NCI-H82 treated with DMSO at 0.1 percent for 48 hours (cell line): ENCODE measurements around the gene SH3GL2.

Source experiments
- DNase-seq: peaks from one replicate; lab custom pipeline; 2025; ENCODE audit not compliant: unreplicated experiment; lab: John Stamatoyannopoulos, UW

Gene SH3GL2

DNA sequence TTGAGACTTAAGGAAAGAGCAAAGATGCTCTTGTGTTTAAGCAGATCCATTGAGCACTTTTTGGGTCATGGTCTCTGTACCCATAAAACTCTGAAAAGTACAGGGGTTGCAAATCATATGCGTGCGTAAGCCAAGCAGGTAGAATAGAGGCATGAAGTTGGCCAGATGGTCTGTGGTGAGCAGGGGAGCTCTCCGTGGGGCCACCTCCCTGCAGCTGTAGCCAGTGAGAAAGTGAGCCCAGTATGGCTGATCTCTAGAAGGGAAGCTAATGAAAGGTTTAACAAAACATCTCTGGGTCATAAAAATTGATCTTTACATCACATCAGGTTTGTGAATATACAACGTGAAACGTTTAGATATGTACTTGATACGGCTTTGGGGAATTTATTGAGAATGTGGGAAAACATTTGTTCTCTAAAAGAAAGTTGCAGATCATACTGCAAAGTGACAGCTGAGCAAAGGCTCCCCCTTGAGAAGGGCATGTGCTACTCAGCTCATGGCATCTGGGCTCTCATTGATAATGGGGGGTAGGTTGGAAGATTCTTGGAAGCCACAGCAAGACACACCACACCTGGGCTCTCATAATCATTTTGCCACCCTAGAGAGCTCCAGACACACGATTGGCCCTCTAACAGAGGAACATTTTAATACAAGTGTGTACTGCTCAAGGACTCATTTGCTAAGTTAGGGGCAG lies 30.6 kb downstream of the SH3GL2 start:
- no peak for DNase-seq

DNA sequence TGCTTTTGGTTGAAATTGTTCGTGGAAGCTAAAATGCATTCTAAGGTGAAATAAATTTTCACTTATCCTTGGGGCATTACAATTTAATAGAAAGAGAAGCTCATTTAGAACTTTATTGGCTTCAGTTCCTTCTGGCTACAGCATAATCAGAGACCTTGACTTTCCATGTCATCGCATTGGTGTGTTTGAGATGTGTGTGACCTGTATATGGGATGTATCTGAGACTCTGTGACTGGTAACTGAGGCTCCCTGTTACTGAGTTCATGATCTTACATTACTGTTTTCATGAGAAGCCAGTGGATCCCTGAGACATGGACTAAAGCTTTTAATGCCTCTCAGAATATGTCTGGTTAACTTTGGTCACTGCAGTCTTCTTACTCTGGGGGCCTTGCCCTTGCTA lies 32.5 kb downstream of the SH3GL2 start:
- DNase-seq, result no peak

DNA sequence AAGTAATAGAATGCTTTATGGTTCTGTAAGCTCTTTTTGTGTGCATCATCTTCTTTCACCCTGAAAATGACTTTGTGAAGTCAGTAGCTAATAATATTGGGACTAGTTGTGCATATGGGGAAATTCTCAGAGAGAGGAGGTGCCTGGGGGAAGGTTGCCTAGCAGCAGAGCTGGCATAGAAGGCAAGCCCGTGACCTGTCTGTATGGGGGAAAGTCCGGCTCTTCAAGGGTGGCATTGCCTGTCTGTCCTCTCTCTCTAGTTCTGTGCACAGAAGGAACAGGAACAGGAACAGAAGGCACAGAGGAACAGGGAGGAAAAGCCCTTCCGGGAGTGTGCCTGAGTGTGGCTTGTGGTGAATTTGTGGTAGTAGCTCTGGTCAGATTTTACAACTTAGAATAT lies 33.1 kb downstream of the SH3GL2 start:
- no peak for DNase-seq

DNA sequence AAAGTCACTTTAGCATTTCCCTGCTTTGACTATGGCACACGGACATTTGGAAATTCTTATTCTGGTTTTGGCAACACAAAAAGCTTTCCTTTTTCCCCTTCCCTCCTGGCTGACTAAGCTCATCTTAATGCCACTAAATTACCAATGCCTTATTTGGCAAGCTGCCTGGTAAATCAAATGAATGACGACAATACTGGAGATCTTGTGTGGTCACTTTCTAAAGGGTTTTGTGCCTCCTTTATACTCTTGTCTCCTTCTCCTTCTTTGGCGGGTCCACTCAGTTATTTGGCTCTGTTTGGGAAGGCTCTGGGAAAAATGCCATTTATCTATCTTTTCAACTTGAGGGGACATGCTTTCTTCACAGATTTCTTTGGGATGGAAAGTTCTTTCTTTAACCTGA lies 34.9 kb downstream of the SH3GL2 start:
- peak; percentile 18 for DNase-seq

DNA sequence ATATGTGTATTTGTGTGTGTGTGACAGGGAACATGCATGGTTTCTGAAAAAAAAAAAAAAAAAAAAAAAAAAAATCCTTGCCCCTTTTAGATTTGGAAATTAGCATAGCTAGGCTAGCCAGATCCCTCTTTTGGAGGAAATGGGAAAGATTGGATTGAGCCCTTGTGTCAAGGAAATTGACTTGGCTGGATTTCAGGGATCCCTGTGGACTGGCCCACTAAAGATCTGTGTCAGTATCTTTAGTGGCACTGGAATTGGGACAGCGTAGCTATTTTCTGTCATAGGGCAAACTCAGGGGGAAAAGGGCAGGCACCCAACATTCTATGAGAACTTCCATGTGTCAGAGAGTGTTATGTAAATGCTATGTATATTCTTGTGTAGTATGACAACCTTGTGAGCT lies 35.4 kb downstream of the SH3GL2 start:
- no peak for DNase-seq

DNA sequence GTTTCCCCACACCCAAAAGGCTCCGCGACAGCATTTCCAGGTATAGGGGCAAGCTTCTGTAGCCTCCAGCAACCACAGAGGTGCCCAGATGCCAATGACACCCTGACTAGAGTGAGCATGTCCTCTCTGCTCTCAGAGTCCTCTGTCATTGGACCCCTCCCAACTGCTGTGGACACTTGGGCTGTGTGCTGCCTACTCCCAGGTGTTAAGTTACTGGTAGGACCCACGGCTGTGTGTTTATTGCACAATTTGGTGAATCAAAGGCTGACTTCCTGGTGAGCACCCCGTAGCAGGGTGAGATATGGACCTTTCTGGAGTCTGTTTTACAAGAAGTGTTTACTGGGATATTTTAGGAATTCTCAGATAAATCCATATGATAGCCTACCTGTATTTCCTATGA lies 36.0 kb downstream of the SH3GL2 start:
- no peak for DNase-seq

DNA sequence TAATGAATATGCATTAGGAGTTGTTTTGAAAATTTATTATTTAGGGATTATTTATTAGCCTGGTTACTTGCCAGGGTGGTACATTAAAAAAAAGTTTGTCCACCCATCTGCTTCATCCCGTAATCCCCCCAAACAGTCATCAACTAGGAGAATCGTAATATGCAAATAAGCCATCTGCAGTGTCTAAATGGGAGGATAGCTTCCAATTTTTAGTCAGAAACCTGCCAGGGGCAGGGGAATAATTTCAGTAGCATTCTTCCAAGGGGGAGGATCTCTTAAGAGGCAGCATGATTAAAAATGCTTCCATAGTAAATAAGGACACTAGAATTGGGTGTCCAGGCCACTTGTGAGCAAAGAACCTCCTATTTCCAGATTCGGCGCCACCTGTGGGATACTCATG lies 43.3 kb downstream of the SH3GL2 start:
- DNase-seq, result peak; percentile 36

DNA sequence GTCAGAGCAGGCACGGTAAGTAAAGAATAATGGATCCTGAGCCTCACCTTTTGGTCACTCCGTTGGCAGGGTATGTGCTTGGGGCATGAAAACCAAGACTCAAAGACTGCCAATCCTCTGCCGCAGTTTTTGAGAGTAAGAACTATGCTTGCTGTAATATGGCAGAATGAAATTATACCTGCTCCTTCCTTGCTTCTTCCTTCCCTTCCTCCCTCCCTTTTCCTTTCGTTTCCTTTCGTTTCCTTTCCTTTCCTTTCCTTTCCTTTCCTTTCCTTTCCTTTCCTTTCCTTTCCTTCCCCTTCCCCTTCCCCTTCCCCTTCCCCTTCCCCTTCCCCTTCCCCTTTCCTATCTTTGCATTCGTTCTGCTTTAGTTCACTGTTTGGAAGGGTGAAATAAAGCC lies 43.9 kb downstream of the SH3GL2 start:
- DNase-seq, result no peak

DNA sequence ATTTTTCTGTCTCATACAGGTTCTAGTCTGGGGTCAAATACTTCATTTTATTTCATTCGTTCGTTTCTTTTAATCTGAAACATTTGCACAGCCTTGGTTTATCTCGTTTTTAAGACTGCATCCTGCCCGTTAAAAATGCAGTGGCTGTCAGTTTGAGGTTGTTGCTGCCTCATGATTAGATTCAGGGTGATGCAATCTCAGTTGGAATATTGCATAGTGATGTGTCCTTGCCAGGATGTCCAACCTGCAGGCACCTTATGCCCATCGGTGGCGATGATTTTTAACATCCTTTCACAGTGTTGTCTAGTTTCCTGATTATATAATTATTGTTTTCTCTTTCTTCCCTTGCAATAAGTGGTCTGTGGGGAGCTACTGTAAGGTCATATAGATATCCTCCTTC lies 45.1 kb downstream of the SH3GL2 start:
- DNase-seq, result no peak

DNA sequence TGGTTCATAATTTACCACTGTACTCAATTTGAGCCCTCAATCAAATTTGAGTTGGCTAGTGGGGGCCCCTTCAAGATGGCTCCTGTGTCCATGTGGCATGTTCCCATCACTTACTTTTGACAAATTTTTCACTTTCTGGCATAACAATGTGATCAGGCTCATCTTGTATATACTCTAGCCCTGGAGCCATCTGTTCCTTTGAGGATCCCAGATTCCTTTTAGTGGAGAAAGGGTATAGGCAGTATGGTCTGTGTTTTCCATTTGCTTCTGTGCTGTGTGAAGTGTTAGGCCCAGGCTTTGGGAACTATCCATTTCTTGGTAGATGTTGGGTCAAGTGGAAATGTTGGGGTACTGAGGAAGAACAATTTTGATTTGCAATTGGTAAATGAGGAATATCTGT lies 45.7 kb downstream of the SH3GL2 start:
- DNase-seq, result no peak

DNA sequence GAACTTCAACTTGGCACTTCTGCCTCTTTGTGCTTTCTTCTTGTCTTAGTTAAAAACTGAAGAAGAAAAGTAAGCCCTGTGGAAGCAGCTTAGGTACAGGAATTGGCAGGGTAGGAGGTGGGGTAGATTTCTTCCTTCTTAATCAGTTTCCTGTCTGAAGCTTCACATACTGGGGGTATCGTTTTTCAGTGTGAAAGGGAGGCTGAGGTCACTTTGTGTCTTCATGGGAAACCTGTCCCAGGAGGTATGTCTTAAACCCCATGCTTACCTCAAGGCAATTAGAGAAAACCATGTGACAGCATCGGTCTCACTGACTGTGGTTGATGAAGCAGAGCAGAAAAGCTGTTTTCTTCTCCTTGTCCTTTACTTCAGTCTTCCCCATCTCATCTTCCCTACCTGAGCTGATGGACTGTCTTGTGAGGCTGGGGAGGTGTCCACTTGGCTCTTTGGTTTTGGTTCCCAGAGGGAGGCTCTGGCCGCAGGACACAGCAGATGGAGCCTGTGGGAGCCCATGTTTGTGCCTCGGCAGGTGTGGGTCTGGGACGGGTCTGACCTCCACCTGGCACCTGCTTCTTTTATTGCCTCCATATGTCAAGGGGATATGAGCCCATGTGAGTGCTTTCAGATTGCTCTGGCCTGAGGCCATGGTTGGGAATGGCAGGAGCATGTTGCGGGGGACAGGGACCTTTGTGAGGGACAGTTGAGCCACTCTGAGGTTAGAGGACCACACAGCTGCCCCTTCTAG lies 47.0 kb downstream of the SH3GL2 start:
- peak; percentile 29 for DNase-seq

DNA sequence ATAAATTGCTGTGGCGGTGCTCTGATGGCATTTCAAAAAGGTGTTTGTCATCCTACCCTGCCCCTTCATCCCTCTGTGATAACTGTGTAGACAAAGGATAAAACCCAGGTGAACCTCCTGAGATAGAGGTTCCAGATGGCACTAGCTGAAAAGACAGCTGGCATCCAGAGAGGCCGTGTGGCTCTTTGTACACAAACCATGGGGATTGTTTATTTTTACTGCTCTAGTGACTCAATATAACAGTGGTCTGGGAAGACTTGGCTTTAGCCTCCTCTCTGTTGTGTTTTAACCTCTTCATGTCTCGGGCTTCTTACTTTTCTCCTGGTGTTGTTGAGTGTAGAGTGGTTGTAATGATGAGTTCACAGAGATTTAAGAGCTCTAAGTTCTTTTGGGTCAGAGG lies 48.8 kb downstream of the SH3GL2 start:
- peak; percentile 43 for DNase-seq

DNA sequence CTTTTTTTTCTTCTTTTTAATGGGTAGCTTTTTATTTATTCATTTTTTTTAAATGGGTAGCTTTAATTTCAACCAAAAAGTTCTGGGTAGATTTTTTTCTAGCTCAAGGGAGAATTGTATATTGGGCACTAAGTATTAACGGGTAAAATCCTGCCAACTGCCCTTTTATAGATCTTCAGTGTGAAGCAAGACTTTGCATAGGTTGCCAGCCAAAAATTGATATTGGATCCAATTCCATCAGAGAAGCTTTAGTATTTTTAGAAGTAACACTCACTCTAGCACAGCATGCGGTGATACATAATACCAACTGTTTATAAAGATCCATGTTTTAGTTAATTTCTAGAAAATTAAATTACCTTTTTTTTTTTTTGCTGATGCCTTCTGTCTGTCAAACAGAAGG lies 49.8 kb downstream of the SH3GL2 start:
- DNase-seq, result no peak

DNA sequence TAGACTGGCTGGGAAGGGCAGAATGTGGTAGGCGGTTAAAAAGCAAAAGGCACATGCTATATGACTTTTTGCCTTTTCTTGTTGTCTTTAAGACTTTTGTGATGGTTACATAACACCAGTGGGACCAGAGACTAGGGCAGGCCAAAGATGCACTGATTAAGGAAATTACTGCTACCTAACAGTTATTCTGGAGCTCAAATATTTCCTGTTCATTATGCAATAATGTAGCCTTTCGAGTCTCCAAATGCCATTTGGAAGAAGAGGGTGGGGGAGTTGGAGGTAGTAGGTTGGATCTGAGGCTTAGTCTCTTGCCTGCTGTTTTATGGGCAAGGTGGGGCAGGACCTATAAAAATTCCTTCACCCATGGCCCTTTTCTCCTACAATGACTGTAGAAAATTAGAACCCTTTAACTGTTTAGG lies 51.7 kb downstream of the SH3GL2 start:
- DNase-seq, result no peak

DNA sequence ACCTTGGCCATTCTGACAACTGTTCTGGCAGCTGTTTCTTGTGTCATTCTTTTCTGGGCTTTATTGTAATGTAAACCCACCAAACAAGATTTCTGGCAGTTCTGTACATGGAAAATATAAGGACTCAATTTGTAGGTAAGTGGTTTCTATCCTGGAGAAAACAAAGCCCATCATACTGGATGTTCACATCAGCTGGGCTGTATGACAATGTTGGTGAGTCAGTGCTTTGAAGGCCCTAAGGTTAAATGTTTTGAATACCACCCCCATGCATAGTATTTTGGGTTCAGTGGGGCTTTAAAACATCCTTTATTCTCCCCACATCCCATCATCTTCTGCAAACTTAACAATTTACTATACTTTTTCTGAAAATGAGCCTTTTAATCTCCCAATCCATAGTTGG lies 52.5 kb downstream of the SH3GL2 start:
- no peak for DNase-seq

DNA sequence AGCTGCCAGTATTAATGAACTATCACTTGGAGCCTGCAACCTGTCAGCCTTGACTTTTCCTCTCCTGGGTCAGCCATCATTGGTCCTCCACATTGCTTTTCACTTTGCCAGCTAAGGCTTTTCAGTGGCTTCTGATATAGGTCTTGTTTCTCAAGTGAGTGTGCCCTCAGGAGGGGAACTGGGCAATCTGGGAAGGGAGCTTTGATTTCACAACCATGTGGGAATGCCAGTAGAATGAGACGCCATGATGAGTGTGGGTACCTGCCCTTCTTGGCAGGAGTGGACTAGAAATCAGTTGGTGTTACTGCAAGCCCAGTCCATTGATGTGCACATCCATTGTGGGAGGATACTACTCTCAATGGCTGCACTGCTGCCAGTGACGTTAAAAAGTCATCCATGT lies 54.1 kb downstream of the SH3GL2 start:
- no peak for DNase-seq

DNA sequence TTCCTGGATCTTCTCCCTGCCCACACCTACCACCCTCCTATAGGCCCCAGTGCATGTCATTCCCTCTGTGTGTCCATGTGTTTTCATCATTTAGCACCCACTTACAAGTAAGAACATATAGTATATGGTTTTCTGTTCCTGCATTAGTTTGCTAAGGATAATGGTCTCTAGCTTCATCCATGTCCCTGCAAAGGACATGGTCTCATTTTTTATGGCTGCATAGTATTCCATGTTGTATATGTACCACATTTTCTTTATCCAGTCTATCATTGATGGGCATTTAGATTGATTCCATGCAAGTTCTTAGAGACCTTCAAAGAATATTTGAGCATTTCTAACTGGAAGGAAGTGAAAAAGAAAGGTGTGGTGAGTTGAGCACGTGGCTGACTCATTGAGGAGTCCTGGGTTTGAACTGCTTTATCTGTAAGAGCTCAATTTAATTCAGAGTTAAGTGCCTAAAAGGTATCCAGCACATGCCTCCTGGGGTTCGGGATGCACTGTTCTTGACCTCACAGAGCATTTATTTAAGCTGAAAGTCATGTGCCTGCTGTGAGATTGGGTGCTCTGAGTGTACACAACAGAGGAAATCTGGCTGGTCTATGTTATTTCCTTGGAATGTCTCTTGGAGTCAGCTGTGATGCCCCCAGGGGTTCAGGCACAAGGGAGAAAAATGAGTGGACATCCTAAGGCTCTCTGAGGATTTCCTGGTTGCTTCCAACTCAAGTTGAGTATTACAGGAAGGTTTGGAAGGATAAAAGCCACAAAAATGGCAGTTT lies 56.4 kb downstream of the SH3GL2 start:
- DNase-seq, result no peak

DNA sequence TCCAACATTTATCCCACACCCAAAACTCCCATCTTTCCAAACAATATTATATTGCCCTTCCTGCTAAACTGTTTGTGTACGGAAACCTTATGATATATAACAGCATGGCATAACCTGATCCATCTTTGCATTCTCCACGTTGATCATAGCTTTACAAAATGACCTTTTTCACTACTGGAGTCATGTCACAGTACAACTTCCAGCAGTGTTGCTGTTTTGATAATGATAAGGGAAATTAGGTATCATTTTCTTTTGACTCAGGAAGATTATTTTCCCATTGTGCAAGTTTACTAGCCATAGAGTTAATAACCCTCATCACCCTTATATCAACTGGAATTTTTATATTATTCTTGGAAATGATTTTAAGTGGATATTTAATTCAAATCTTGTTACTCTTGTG lies 57.5 kb downstream of the SH3GL2 start:
- DNase-seq, result no peak

DNA sequence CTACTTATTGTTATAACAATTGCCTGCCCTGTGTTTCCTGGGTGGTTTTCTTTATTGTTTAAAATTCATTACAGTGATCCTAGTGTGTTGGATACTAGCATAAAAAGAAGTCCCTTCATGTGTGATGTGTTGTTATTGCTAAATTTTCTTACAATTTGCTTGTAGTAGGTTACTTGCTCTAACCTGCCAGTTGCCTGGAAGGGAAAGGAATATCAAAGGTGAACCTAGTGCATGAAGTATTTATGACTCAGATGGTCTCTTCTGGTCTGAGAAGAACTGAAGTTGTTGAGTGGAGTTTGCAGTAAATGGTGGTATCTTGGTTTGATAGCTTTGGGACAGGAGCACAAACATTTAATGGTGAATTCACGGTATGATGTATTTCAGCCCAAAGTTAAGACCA lies 58.0 kb downstream of the SH3GL2 start:
- DNase-seq, result no peak

DNA sequence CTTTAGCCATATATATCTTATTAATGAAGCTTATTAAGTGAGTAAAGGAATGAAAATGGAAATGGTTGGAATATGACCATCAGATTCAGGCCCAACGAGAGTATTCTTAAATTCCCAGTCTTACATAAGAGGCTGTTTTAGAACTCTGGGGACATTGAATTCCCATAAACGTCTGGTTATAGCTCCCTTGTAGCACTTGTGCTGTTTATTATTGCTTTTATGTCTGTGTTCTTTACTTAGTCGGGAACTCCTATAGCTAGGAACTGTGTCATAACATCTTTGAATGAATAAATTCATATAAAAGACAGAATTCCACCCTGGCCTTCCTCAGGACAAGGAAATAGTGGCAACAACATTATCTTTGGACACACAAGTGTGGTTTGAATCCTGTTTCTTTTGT lies 58.4 kb downstream of the SH3GL2 start:
- no peak for DNase-seq

DNA sequence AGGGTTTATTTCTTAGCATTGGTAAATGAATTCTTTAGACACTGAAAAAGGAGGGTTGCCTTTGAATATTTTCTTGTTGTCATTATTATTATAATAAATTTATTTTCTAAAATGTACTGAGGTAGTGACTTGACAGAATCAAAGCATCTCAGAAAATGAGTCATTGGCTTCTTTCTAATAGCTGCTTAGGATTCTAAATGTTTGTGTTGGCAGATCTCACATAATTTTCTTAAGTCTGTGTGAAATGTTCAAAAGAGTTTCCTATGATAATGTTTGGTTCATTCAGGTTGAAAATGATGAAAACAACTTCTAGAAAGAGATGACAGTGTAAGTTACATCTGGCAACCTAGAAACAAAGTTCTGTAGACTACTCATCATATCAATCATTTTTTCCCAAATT lies 69.7 kb downstream of the SH3GL2 start:
- no peak for DNase-seq

DNA sequence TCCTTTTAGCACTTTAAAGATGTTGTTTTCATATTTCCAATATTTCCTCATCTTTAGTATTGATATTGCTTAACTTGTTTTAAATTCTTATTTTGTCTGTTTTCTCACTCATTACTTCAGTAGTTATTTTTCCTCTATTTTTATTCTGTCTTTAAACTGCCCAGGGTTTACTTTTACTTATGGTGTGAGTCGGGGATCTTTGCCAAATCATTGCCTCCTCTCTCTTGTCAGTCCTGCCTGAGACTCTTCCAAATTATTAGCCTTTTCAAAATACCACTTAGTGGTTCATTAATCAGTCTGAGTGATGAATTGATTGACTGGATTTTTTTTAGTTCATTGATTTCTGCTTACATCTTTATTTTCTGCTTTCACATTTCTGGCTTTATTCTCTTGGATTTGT lies 72.9 kb downstream of the SH3GL2 start:
- DNase-seq, result no peak
